GM12874 (cell line): ENCODE data around the gene LGI2.

Experiments
- TF ChIP-seq, protein P1 (sequence below): IDR thresholded peaks from 2 replicates; pipeline ENCODE4 v1.5.1; 2011; ENCODE audit warnings: low read depth, mild to moderate bottlenecking, control low read depth, low read length, moderate library complexity; ENCODE audit not compliant: insufficient read depth

LGI2 gene

DNA sequence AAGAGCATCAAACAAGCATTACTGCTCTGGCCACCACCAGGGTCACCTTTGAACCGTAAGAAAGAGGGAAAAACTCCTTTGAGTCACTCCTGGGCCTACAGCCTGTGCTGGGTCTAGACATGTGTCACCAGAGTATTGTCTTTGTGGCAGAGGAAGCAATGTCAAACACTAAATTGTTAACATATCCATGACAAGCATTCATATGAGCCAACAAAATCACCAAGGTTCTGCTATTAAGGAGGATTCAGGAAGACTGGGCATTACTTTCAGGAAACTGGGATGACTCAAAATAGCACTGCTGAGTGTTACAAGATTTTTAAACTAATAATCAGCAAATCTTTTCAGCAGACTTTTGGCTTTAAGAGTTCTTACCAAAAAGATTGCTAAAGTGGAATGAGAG, 28.1 kb downstream of the LGI2 start:
- TF ChIP-seq, protein P1, sequence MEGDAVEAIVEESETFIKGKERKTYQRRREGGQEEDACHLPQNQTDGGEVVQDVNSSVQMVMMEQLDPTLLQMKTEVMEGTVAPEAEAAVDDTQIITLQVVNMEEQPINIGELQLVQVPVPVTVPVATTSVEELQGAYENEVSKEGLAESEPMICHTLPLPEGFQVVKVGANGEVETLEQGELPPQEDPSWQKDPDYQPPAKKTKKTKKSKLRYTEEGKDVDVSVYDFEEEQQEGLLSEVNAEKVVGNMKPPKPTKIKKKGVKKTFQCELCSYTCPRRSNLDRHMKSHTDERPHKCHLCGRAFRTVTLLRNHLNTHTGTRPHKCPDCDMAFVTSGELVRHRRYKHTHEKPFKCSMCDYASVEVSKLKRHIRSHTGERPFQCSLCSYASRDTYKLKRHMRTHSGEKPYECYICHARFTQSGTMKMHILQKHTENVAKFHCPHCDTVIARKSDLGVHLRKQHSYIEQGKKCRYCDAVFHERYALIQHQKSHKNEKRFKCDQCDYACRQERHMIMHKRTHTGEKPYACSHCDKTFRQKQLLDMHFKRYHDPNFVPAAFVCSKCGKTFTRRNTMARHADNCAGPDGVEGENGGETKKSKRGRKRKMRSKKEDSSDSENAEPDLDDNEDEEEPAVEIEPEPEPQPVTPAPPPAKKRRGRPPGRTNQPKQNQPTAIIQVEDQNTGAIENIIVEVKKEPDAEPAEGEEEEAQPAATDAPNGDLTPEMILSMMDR, result no peak

DNA sequence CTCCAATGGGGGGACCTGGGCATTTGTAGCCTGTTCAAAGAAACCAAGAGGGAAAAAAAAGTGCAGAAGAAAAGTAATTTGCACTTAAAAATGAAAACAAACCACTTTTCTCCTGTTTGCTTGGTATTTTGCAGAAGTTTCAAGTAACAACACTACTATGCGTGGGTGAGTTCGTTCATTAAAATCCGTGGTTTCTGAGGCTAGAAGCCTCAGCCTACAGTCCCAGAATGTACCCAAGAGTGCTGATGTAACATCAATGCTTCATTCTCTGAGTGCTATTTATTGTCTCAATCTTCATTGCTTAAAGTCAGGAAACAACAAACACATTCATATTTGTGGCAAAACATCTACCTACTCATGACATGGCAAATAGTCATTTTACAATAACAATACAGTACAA, 29.2 kb downstream of the LGI2 start:
- TF ChIP-seq, protein P1, result no peak

DNA sequence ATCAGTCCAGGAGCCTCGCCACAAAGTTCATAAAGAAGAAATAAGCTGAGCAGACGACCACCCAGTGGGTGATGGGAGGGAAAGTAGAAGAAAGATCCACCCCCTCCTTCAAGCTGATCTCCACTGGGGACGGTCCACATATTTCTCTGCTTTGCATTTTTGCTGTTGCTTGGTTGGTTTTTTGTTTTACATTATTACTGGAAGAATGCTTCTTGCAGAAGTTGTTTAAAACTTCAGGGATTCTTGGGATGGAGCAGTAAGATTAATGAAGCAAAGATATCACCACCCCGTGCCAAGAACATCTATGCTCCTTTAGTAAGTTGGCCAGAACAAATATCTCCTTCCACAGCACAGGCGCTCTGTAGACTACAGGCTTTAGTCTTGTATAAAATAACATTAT, 30.1 kb downstream of the LGI2 start:
- TF ChIP-seq, protein P1, result no peak

DNA sequence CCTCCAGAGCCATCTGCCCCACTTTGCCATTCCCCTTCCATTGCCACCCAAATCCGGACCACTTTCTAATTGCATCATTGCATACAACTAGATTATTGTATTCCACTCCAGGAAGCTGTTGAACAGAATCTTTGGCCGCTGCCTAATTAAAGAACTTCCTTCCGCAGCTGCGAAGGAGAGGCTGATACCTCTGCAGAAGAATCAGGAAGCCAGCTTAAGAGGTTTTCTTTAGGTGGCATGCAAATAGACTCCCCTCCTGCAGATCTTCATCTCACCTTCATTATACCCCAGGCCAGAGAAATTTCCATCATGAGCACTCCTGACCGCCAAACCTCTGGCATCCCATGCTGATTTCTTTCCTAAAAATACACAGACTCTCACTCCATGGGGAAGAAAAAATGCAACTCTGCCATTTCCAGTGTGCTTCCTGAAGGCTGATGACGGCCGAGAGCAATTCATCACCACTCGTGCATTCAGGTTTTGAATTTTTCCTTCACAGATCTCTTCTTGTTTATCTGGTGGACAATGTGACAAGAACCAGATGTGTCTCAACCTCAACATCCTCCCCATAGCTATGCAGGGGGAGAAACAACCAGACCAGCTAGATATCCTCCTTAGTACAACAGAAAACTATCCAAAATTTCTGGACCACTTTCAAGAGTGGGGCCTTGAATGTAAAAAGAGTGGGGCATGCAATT, 31.2 kb downstream of the LGI2 start:
- TF ChIP-seq, protein P1, result no peak

DNA sequence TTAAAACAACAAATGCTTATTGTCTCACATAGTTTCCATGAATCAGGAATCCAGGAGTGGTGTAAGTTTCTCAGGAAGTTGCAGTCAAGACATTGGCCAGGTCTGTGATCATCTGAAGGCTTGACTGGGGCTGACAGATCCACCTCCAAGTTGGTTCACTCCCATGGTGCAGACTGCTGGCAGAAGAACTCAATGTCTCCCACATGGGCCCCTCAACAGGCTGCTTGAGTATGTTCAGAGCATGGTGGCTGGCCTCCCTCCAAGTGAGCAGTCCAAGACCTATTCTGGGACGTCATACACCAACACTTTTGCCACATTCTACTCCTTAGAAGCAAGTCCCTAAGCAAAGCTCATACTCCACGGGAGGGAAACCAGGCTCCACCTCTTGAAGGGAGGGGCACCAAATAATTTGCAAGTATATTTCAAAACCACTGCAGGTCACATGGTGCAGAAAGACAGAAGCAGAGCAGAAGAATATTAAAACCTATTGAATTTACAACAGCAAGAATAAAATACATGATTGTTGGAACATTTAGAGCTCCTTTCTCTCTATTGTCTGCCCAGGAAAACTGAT, 35.3 kb downstream of the LGI2 start:
- TF ChIP-seq, protein P1, result no peak

DNA sequence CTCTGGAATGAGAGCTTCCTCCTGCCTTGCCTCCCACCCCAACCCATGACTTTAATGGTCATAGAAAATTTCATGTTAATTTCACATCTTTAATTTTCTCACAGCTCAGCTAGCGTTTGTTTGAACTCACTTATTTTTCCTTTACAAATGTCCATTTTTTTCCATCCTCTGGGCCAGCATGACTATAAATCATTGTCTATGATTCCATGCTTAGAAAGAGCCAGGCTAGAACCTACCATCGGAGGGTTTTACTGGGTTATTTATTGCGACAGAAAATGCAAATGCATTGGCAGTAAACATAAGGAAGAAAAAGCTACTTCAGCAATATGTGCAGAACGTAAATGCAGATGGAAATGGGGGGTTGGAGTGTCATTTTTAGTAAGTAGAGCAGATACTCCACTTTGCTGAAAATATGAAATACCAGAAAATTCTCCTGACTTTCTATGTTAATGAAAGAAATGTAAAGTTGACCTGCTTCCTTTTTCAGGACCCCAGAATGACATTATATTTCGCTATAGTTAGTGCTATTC, 37.1 kb downstream of the LGI2 start:
- TF ChIP-seq, protein P1, result no peak

DNA sequence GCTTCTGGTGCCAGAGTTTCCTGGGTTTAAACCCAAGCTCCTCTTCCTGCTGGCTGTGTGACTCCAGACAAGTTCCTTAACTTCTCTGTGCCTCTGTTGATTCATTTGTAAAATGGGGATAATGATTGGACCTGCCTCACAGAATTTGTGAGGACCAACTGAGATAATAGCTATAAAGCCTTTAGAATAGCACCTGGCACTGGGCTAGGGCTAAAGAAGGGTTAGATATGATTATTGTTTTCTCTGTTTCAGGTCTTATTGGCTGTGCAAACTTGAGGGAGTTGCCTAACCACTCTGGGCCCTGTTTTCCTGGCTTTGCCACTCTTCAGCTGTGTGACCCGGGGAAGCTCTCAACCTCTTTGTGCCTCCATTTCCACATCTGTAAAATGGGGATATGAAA, 37.8 kb downstream of the LGI2 start:
- TF ChIP-seq, protein P1, result no peak
